Neural cell (in vitro differentiated cells): ENCODE data around the gene ATPAF1.

Experiments used
- CTCF ChIP-seq: fragments of 450-650 bp; IDR thresholded peaks from 2 replicates; pipeline ENCODE4 v1.5.1; 2014; ENCODE audit warnings: antibody characterized with exemption, mild to moderate bottlenecking, moderate library complexity; ENCODE audit not compliant: poor library complexity, severe bottlenecking
- EP300 ChIP-seq: fragments of 450-650 bp; conservative IDR thresholded peaks from 2 replicates; pipeline ENCODE4 v1.6.1; 2014; ENCODE audit warnings: antibody characterized with exemption, mild to moderate bottlenecking, moderate library complexity; ENCODE audit not compliant: poor library complexity, severe bottlenecking
- EZH2 ChIP-seq: fragments of 200-600, 300-800 bp; shearing (Covaris generic), sonication (generic); IDR thresholded peaks from 2 replicates; pipeline ENCODE4 v1.6.1; 2014; ENCODE audit warnings: antibody characterized with exemption, low read length, borderline replicate concordance, mild to moderate bottlenecking; ENCODE audit not compliant: insufficient read depth, poor library complexity, severe bottlenecking
- MXI1 ChIP-seq: fragments of 450-650 bp; conservative IDR thresholded peaks from 2 replicates; pipeline ENCODE4 v1.6.1; 2014; ENCODE audit warnings: antibody characterized with exemption, mild to moderate bottlenecking; ENCODE audit not compliant: poor library complexity, severe bottlenecking
- POLR2AphosphoS5 ChIP-seq: IDR thresholded peaks from 2 replicates; pipeline ENCODE4 v1.6.1; 2012
- RAD21 ChIP-seq: fragments of 450-650 bp; conservative IDR thresholded peaks from 2 replicates; pipeline ENCODE4 v1.6.1; 2014; ENCODE audit warnings: antibody characterized with exemption, mild to moderate bottlenecking, moderate library complexity
- SMC3 ChIP-seq: fragments of 450-650 bp; conservative IDR thresholded peaks from 2 replicates; pipeline ENCODE4 v1.6.1; 2014; ENCODE audit warnings: antibody characterized with exemption, mild to moderate bottlenecking, moderate library complexity; ENCODE audit not compliant: poor library complexity
- TAF1 ChIP-seq: IDR thresholded peaks from 2 replicates; pipeline ENCODE4 v1.6.1; 2012; ENCODE audit warnings: low read depth

DNA sequence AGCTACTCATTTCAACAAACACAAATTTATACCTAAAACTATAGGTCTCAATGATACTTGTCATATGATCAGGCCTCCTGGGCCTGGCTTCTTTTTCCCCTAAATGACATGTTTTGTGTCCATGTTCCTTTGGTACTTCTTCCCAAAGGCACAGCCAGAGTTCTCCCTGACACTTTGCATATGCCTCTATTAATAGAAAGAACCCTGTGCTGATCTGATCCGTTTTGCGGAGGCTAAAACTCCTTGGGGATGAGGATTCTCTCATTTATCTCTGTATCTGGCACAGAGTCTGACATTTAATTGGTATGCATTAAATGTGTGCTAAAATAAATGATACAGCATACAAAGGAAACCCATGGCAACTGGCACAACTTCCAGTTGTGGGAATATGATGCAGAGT lies 11.5 kb downstream of the ATPAF1 start:
- no peak for TF ChIP-seq MXI1
- no peak for TF ChIP-seq CTCF
- no peak for TF ChIP-seq EZH2
- TF ChIP-seq TAF1, result no peak
- no peak for TF ChIP-seq POLR2AphosphoS5
- no peak for TF ChIP-seq RAD21
- no peak for TF ChIP-seq EP300
- TF ChIP-seq SMC3, result no peak
